ENCODE data around the gene ZNF593OS. TPM values are rescaled to one million over a fixed set of nuclear protein-coding genes. Genes with fewer than 3 reads are reported as not detected.

Gene ZNF593OS
- total and polyA plus RNA-seq, 2 of the 8 experiments (the other 6 are each of a cell fraction or from before 2014, with no cell fraction given): not detected

- 91% methylated on average over 11 of the region's 11 CpGs; no CpG with 5 or more reads in 1 of the 2 experiments for WGBS, 2 experiments (ENCODE audit: extremely low coverage in 1 of 2, insufficient coverage in 1 of 2, insufficient read length in 1 of 2, insufficient replicate concordance in 2 of 2, low coverage in 1 of 2, low lambda C conversion rate in 2 of 2, missing lambda C conversion rate in 1 of 2)
- Histone ChIP-seq H3K27me3 (replicated peaks in 1 of 4; ENCODE audit: control insufficient read depth in 3 of 4, extremely low read depth in 1 of 4, insufficient read depth in 3 of 4, low read length in 3 of 4) (no peaks in the 10 kb centered on the region), H3K23me2 (ENCODE audit: low read depth, low read length) (no peaks in the 10 kb centered on the region; the same call in 1 of the 2 replicates), H4K20me1 (replicated peaks in 1 of 2; ENCODE audit: control insufficient read depth in 1 of 2, insufficient read depth in 2 of 2, low read length in 2 of 2) (no peaks in the 10 kb centered on the region), H2BK15ac (ENCODE audit: low read length) (no peak overlapping the region), H3K27ac (ENCODE audit: low read depth, low read length) (no peak overlapping the region), H4K8ac (ENCODE audit: extremely low read depth, insufficient read depth, low read length) (no peak overlapping the region), H3K9me3 (ENCODE audit: insufficient read depth in 2 of 2, low read depth in 1 of 2, low read length in 1 of 2) (no peaks in the 10 kb centered on the region), H3K79me2 (ENCODE audit: control insufficient read depth in 1 of 2, insufficient read depth in 2 of 2, low read length in 2 of 2) (no peaks in the 10 kb centered on the region), H2BK12ac (ENCODE audit: low read depth, low read length) (no peak overlapping the region), H3K4me3 (ENCODE audit: extremely low read depth in 1 of 4, insufficient read depth in 2 of 4, low read depth in 3 of 4, low read length in 4 of 4) (no peak overlapping the region), H3K14ac (ENCODE audit: insufficient read length) (no peak overlapping the region), H3K9ac (replicated peaks in 1 of 4; ENCODE audit: extremely low read depth in 1 of 4, low read depth in 3 of 4, low read length in 3 of 4) (no peak overlapping the region), H3K4ac (replicated peaks; ENCODE audit: insufficient read length, low read depth, low read length) (no peak overlapping the region), H3K4me2 (ENCODE audit: insufficient read depth in 1 of 2, low read depth in 2 of 2, low read length in 2 of 2) (no peak overlapping the region), H3K79me1 (ENCODE audit: low read depth, low read length) (no peaks in the 10 kb centered on the region), H2AFZ (ENCODE audit: low read length) (no peak overlapping the region), H2AK5ac (ENCODE audit: low read depth, low read length) (no peak overlapping the region), H3K36me3 (ENCODE audit: control insufficient read depth in 2 of 4, insufficient read depth in 4 of 4, low read length in 3 of 4) (no peaks in the 10 kb centered on the region), H3K18ac (ENCODE audit: extremely low read depth, low read length) (no peak overlapping the region), H3K23ac (ENCODE audit: insufficient read length) (no peak overlapping the region), H4K5ac (ENCODE audit: insufficient read length, low read depth, low read length) (no peak overlapping the region), H2BK20ac (ENCODE audit: low read length) (no peak overlapping the region), H2BK5ac (ENCODE audit: low read depth, low read length) (no peak overlapping the region), H4K91ac (replicated peaks; ENCODE audit: insufficient read length, low read length) (no peak overlapping the region), H3K4me1 (replicated peaks in 1 of 4; ENCODE audit: control insufficient read depth in 3 of 4, insufficient read depth in 4 of 4, low read length in 3 of 4) (peaks cover 0 to 12% (median 5%) of the 10 kb centered on the region in 4 experiments; a peak in 5 of 7 replicates), H3K56ac (replicated peaks; ENCODE audit: insufficient read length, low read depth, low read length) (no peak overlapping the region), H2BK120ac (replicated peaks; ENCODE audit: low read depth, low read length) (no peak overlapping the region)
- FAIRE-seq (no peak), DNase-seq (ENCODE audit: low read depth in 1 of 2, low spot score in 2 of 2) (no peak)
- ChIA-PET CTCF (ENCODE audit: partially characterized antibody) (interaction anchor here (1.1 to 3.1 kb wide), 3 partner anchors 7 to 37 kb away, joined by 5 to 23 read pairs (median 6); partner anchors contain the start of genes CATSPER4 and CEP85), POLR2A (ENCODE audit: partially characterized antibody) (interaction anchor here (0.6 to 2.4 kb wide), 2 partner anchors 8 to 115 kb away, joined by 3 to 9 read pairs; partner anchors contain the start of gene CATSPER4)
- TF ChIP-seq MAX (IDR thresholded peaks at IDR 0.05) (no peak), CEBPB (IDR thresholded peaks at IDR 0.05; ENCODE audit: low read depth, low read length) (no peak)
Measured at GRCh38 chr1:26197813-26198212, 26.2 kb upstream of the ZNF593OS start.

Data from H1 (cell line).